SK-N-SH (cell line): ENCODE measurements around the gene CDKAL1.

Experiments
- FOSL2 ChIP-seq: IDR thresholded peaks from 2 replicates; pipeline ENCODE4 v1.4.0; 2012; ENCODE audit warnings: low read depth, mild to moderate bottlenecking, moderate library complexity, borderline replicate concordance
- RAD21 ChIP-seq: IDR thresholded peaks from 2 replicates; pipeline ENCODE4 v1.6.1; 2012; ENCODE audit warnings: mild to moderate bottlenecking, low read length
- TAF1 ChIP-seq: IDR thresholded peaks from 2 replicates; pipeline ENCODE4 v1.6.1; 2012; ENCODE audit warnings: low read depth, mild to moderate bottlenecking, low read length, moderate library complexity, borderline replicate concordance
- TEAD4 ChIP-seq: IDR thresholded peaks from 2 replicates; pipeline ENCODE4 v1.4.0; 2012; ENCODE audit warnings: mild to moderate bottlenecking, borderline replicate concordance; ENCODE audit not compliant: insufficient read depth
- TF ChIP-seq, protein P1 (sequence below): fragments of 200-600 bp; sonication (generic); IDR thresholded peaks from 2 replicates; pipeline ENCODE4 v1.6.1; 2017; ENCODE audit warnings: antibody characterized with exemption, mild to moderate bottlenecking, moderate library complexity

DNA sequence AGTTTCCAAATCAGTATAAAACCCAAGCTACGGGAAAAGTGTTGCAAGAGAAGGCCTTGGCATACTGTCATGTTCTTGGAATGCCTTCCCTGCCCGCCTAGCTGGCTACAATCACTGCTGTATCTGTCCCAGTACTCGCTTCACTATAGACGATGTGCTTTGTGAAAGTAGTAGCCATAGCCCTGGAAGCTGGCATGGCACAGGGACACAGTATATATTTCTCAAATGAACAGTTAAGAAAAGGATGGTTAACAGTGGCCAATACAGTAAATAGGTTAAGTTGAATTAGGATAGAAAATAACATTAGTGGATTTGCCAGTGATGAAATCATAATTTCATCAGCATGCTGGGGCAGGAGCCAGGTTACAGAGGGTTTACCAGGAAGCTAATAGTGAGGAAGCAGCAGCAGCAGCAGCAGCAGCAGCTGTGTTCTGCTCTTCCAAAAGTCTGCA lies 499.3 kb downstream of the CDKAL1 start:
- TF ChIP-seq, protein P1, sequence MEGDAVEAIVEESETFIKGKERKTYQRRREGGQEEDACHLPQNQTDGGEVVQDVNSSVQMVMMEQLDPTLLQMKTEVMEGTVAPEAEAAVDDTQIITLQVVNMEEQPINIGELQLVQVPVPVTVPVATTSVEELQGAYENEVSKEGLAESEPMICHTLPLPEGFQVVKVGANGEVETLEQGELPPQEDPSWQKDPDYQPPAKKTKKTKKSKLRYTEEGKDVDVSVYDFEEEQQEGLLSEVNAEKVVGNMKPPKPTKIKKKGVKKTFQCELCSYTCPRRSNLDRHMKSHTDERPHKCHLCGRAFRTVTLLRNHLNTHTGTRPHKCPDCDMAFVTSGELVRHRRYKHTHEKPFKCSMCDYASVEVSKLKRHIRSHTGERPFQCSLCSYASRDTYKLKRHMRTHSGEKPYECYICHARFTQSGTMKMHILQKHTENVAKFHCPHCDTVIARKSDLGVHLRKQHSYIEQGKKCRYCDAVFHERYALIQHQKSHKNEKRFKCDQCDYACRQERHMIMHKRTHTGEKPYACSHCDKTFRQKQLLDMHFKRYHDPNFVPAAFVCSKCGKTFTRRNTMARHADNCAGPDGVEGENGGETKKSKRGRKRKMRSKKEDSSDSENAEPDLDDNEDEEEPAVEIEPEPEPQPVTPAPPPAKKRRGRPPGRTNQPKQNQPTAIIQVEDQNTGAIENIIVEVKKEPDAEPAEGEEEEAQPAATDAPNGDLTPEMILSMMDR: no peak
- TF ChIP-seq RAD21 (peak; percentile 10; the same call in 1 of the 2 replicates), FOSL2 (no peak), TAF1 (no peak), TEAD4 (0 out of 2 replicates have a peak, but pooled peaks have one; percentile 45)
